HPDE6-E6E7 (cell line): ENCODE data around the gene MUC2.

Experiments
- DNase-seq: peaks from one replicate; pipeline ENCODE4 v3.0.0; 2011; ENCODE audit warnings: missing footprints; ENCODE audit errors: extremely low spot score

The MUC2 gene

GRCh38 chr11:1036931-1037330 is 37.7 kb upstream of the MUC2 start:
- DNase-seq = no peak

GRCh38 chr11:1037506-1038055 is 37.1 kb upstream of the MUC2 start:
- DNase-seq = no peak

GRCh38 chr11:1038361-1038760 is 36.3 kb upstream of the MUC2 start:
- DNase-seq = no peak

- no peak for DNase-seq
These were observed 35.8 kb upstream of the MUC2 start for GRCh38 chr11:1038921-1039320.

- no peak for DNase-seq
These were observed 34.9 kb upstream of the MUC2 start for GRCh38 chr11:1039481-1040427.

GRCh38 chr11:1040428-1041148 is 34.1 kb upstream of the MUC2 start:
- DNase-seq = no peak

- no peak for DNase-seq
These were observed 33.6 kb upstream of the MUC2 start for GRCh38 chr11:1041149-1041467.

- DNase-seq = no peak
These were observed 33.2 kb upstream of the MUC2 start for GRCh38 chr11:1041471-1041870.

- DNase-seq = no peak
These were observed 32.6 kb upstream of the MUC2 start for GRCh38 chr11:1041936-1042608.

- no peak for DNase-seq
These were observed 31.8 kb upstream of the MUC2 start for GRCh38 chr11:1042626-1043562.

- no peak for DNase-seq
These were observed 31.0 kb upstream of the MUC2 start for GRCh38 chr11:1043563-1044096.

GRCh38 chr11:1044160-1044559 is 30.5 kb upstream of the MUC2 start:
- no peak for DNase-seq

- DNase-seq = no peak
These were observed 27.0 kb upstream of the MUC2 start for GRCh38 chr11:1047595-1048156.

GRCh38 chr11:1048375-1049070 is 26.2 kb upstream of the MUC2 start:
- DNase-seq = no peak

- DNase-seq = no peak
These were observed 25.6 kb upstream of the MUC2 start for GRCh38 chr11:1049071-1049405.

GRCh38 chr11:1049431-1049891 is 25.2 kb upstream of the MUC2 start:
- peak; percentile 39 for DNase-seq

- no peak for DNase-seq
These were observed 24.6 kb upstream of the MUC2 start for GRCh38 chr11:1049911-1050580.

- peak; percentile 89 for DNase-seq
These were observed 23.9 kb upstream of the MUC2 start for GRCh38 chr11:1050581-1051355.
